ENCODE measurements around the gene EZH1.

DNA sequence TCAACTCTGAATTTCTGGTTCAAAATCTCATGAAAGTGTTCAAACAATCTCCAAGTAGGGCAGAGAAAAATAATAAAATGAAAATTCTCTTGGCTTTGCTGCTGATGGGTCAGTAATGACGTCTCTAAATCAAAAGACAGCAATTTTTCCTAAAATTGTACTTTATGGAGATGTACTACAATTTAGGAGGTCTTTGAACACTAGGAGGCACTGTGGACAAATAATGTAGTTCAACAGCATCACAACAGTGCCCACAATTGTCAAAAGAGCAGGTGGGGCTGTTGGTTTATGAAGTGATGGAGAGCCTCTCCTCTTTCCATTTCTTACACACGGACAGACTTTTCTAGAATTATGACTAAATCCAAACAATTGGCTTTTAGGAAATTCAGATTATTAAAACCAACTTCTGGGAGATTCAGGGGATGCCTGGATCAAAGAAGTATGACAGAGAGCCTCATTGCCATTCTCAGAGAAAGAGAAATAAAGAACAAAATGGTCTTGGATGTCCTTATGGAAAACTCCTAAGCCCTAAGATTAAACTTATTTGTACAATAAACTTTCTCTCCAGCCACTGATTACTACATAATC, 23.8 kb downstream of the EZH1 start:
- no peak for TF ChIP-seq NFRKB (IDR thresholded peaks at IDR 0.05)
- no peak for TF ChIP-seq FOXA1 (IDR thresholded peaks at IDR 0.05)
- no peak for TF ChIP-seq TARDBP (IDR thresholded peaks at IDR 0.05)
- TF ChIP-seq FOXK2 (IDR thresholded peaks at IDR 0.05) = no peak
- TF ChIP-seq BHLHE40 (IDR thresholded peaks at IDR 0.05; ENCODE audit: borderline replicate concordance) = no peak
- TF ChIP-seq ELF4 (IDR thresholded peaks at IDR 0.05) = no peak
- TF ChIP-seq, protein P1, sequence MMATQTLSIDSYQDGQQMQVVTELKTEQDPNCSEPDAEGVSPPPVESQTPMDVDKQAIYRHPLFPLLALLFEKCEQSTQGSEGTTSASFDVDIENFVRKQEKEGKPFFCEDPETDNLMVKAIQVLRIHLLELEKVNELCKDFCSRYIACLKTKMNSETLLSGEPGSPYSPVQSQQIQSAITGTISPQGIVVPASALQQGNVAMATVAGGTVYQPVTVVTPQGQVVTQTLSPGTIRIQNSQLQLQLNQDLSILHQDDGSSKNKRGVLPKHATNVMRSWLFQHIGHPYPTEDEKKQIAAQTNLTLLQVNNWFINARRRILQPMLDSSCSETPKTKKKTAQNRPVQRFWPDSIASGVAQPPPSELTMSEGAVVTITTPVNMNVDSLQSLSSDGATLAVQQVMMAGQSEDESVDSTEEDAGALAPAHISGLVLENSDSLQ (IDR thresholded peaks at IDR 0.05) = no peak

All from HEK293T (cell line).